SK-N-SH treated with all-trans-retinoic acid at 6 μM for 48 hours (cell line): Measurements from ENCODE around the gene CXCL3.

Experiments used
- ATAC-seq: fragments of 200-7000 bp; cut with Tn5 transposase; 3 replicates; pipeline ENCODE4 v1.9.1; 2020; ENCODE audit warnings: mild to moderate bottlenecking, moderate library complexity
- ARNTL ChIP-seq: fragments of 450-650 bp; formaldehyde crosslinking; IDR thresholded peaks from 2 replicates; pipeline ENCODE4 v1.5.0; 2020; ENCODE audit warnings: low read depth, mild to moderate bottlenecking, moderate library complexity, borderline replicate concordance
- BACH2 ChIP-seq: fragments of 250-450 bp; sonication (Bioruptor Pico); IDR thresholded peaks from 2 replicates; pipeline ENCODE4 v1.9.0; 2021; ENCODE audit warnings: mild to moderate bottlenecking, borderline replicate concordance
- CREB5 ChIP-seq: fragments of 250-450 bp; sonication (Bioruptor Pico); IDR thresholded peaks from 2 replicates; pipeline ENCODE4 v1.5.1; 2020; ENCODE audit warnings: low read depth, mild to moderate bottlenecking, moderate library complexity
- CSDC2 ChIP-seq: fragments of 250-450 bp; sonication (Bioruptor Pico); IDR thresholded peaks from 2 replicates; pipeline ENCODE4 v1.5.0; 2020; ENCODE audit warnings: mild to moderate bottlenecking, moderate library complexity
- CSRNP3 ChIP-seq: fragments of 250-450 bp; sonication (Bioruptor Pico); IDR thresholded peaks from 2 replicates; pipeline ENCODE4 v1.5.1; 2021; ENCODE audit warnings: mild to moderate bottlenecking, moderate library complexity
- ESRRG ChIP-seq: fragments of 250-450 bp; sonication (Bioruptor Pico); IDR thresholded peaks from 2 replicates; pipeline ENCODE4 v1.6.1; 2021; ENCODE audit warnings: mild to moderate bottlenecking
- GLIS3 ChIP-seq: fragments of 250-450 bp; sonication (Bioruptor Pico); IDR thresholded peaks from 2 replicates; pipeline ENCODE4 v1.5.0; 2020; ENCODE audit warnings: mild to moderate bottlenecking, moderate library complexity
- ISL1 ChIP-seq: fragments of 250-450 bp; sonication (Bioruptor Pico); IDR thresholded peaks from 2 replicates; pipeline ENCODE4 v2.1.2; 2022; ENCODE audit warnings: mild to moderate bottlenecking, moderate library complexity
- OSR1 ChIP-seq: fragments of 250-450 bp; sonication (Bioruptor Pico); IDR thresholded peaks from 2 replicates; pipeline ENCODE4 v1.8.0; 2022; ENCODE audit warnings: moderate library complexity, mild to moderate bottlenecking, inconsistent platforms
- PATZ1 ChIP-seq: fragments of 250-450 bp; sonication (Bioruptor Pico); IDR thresholded peaks from 2 replicates; pipeline ENCODE4 v1.8.0; 2020; ENCODE audit warnings: mild to moderate bottlenecking, moderate library complexity, borderline replicate concordance
- POU6F1 ChIP-seq: fragments of 250-450 bp; sonication (Bioruptor Pico); IDR thresholded peaks from 2 replicates; pipeline ENCODE4 v1.8.0; 2021; ENCODE audit warnings: low read depth, mild to moderate bottlenecking, moderate library complexity, borderline replicate concordance
- PPARA ChIP-seq: fragments of 250-450 bp; sonication (Bioruptor Pico); IDR thresholded peaks from 2 replicates; pipeline ENCODE4 v1.5.0; 2020; ENCODE audit warnings: mild to moderate bottlenecking, borderline replicate concordance
- RARB ChIP-seq: fragments of 250-450 bp; sonication (Bioruptor Pico); IDR thresholded peaks from 2 replicates; pipeline ENCODE4 v1.8.0; 2021; ENCODE audit warnings: mild to moderate bottlenecking, moderate library complexity
- SNAI2 ChIP-seq: fragments of 250-450 bp; sonication (Bioruptor Pico); IDR thresholded peaks from 2 replicates; pipeline ENCODE4 v1.5.0; 2020; ENCODE audit warnings: mild to moderate bottlenecking, moderate library complexity
- TCF4 ChIP-seq: fragments of 250-450 bp; sonication (Bioruptor Pico); IDR thresholded peaks from 2 replicates; pipeline ENCODE4 v1.8.0; 2021; ENCODE audit warnings: mild to moderate bottlenecking, moderate library complexity, borderline replicate concordance
- TOX ChIP-seq: fragments of 250-450 bp; sonication (Bioruptor Pico); IDR thresholded peaks from 2 replicates; pipeline ENCODE4 v1.8.0; 2021; ENCODE audit warnings: mild to moderate bottlenecking, moderate library complexity, borderline replicate concordance
- TSHZ2 ChIP-seq: fragments of 250-450 bp; sonication (Bioruptor Pico); IDR thresholded peaks from 2 replicates; pipeline ENCODE4 v1.5.0; 2020; ENCODE audit warnings: mild to moderate bottlenecking, moderate library complexity
- ZC3H10 ChIP-seq: fragments of 250-450 bp; sonication (Bioruptor Pico); IDR thresholded peaks from 2 replicates; pipeline ENCODE4 v1.5.1; 2021; ENCODE audit warnings: mild to moderate bottlenecking, moderate library complexity
- ZFP3 ChIP-seq: fragments of 250-450 bp; sonication (Bioruptor Pico); IDR thresholded peaks from 2 replicates; pipeline ENCODE4 v1.5.0; 2020; ENCODE audit warnings: mild to moderate bottlenecking, moderate library complexity
- ZFP30 ChIP-seq: fragments of 450-650 bp; formaldehyde crosslinking; IDR thresholded peaks from 2 replicates; pipeline ENCODE4 v1.5.0; 2022; ENCODE audit warnings: mild to moderate bottlenecking, moderate library complexity
- ZNF8 ChIP-seq: fragments of 450-650 bp; formaldehyde crosslinking; IDR thresholded peaks from 2 replicates; pipeline ENCODE4 v1.5.0; 2020; ENCODE audit warnings: mild to moderate bottlenecking, moderate library complexity

Gene CXCL3

GRCh38 chr4:74009307-74009706, 29.2 kb downstream of the CXCL3 start:
- TF ChIP-seq TOX (CRISPR knock-in tag), result no peak
- TF ChIP-seq ZFP30, result no peak
- no peak for TF ChIP-seq ISL1 (CRISPR knock-in tag)
- no peak for TF ChIP-seq ESRRG (CRISPR knock-in tag)
- TF ChIP-seq TSHZ2 (CRISPR knock-in tag), result no peak
- TF ChIP-seq RARB (CRISPR knock-in tag), result no peak
- ATAC-seq, result no peak

- TF ChIP-seq PPARA (no peak), ZC3H10 (CRISPR knock-in tag) (no peak), OSR1 (no peak), TSHZ2 (CRISPR knock-in tag) (no peak), ZFP30 (no peak), ZFP3 (no peak), SNAI2 (CRISPR knock-in tag) (no peak), CSDC2 (CRISPR knock-in tag) (no peak)
- ATAC-seq, result no peak
Observed at GRCh38 chr4:74006009-74006476, 32.4 kb downstream of the CXCL3 start.

- ATAC-seq, result no peak
- TF ChIP-seq PPARA (no peak), ESRRG (CRISPR knock-in tag) (no peak), OSR1 (no peak), CREB5 (CRISPR knock-in tag) (no peak), BACH2 (CRISPR knock-in tag) (no peak), ISL1 (CRISPR knock-in tag) (no peak), SNAI2 (CRISPR knock-in tag) (no peak), CSRNP3 (no peak), ZFP3 (no peak), CSDC2 (CRISPR knock-in tag) (no peak), PATZ1 (CRISPR knock-in tag) (no peak), TOX (CRISPR knock-in tag) (no peak), ZNF8 (CRISPR knock-in tag) (no peak)
Observed at GRCh38 chr4:74005528-74005927, 33.0 kb downstream of the CXCL3 start.

- TF ChIP-seq ESRRG (CRISPR knock-in tag) (no peak), TCF4 (CRISPR knock-in tag) (no peak), CSRNP3 (no peak), OSR1 (no peak), ISL1 (CRISPR knock-in tag) (no peak), RARB (CRISPR knock-in tag) (no peak), ZC3H10 (CRISPR knock-in tag) (no peak), GLIS3 (CRISPR knock-in tag) (no peak), ARNTL (CRISPR knock-in tag) (no peak), ZNF8 (CRISPR knock-in tag) (no peak), POU6F1 (CRISPR knock-in tag) (no peak), TOX (CRISPR knock-in tag) (no peak)
- ATAC-seq, result no peak
Observed at GRCh38 chr4:74004668-74005067, 33.8 kb downstream of the CXCL3 start.
